Activated T-helper 17 cell treated with anti-CD3 and anti-CD28 coated beads, Interleukin-2, amount 50 U/mL, for 72 hours (primary cell): Measurements from ENCODE around the gene JAKMIP1. TPM values are rescaled to one million over a fixed set of nuclear protein-coding genes. Genes with fewer than 3 reads are reported as not detected.
A peak's percentile ranks its signal among the peaks of the same experiment; 100 is the strongest.

Source experiments
- ATAC-seq: fragments of 150-1000 bp; cut with Tn5 transposase; replicated peaks from 2 replicates; pipeline ENCODE4 v1.10.0; 2021; ENCODE audit warnings: mild to moderate bottlenecking, moderate library complexity
- H3K27ac Mint-ChIP-seq: one replicate; pipeline ENCODE4 v1.8.0; 2022; ENCODE audit warnings: mixed read lengths
- H3K27me3 Mint-ChIP-seq: one replicate; pipeline ENCODE4 v1.8.0; 2022; ENCODE audit warnings: mixed read lengths
- H3K36me3 Mint-ChIP-seq: one replicate; pipeline ENCODE4 v1.8.0; 2022; ENCODE audit warnings: low read depth, mild to moderate bottlenecking, mixed read lengths
- H3K4me1 Mint-ChIP-seq: one replicate; pipeline ENCODE4 v1.8.0; 2022; ENCODE audit warnings: mixed read lengths
- H3K4me3 Mint-ChIP-seq: one replicate; pipeline ENCODE4 v1.8.0; 2022; ENCODE audit warnings: mild to moderate bottlenecking, mixed read lengths
- H3K9me3 Mint-ChIP-seq: one replicate; pipeline ENCODE4 v1.8.0; 2022; ENCODE audit warnings: mixed read lengths
- total RNA-seq, 2 donors: library from RNA; stranded (reverse); gene quantifications; one replicate each; pipeline ENCODE4 v1.2.3, GENCODE V29; 2022

The JAKMIP1 gene
- total RNA-seq, result 10 to 100 TPM; 13.1 to 34.6 TPM

- peaks cover 14% of the 10 kb centered on the region for H3K36me3 Mint-ChIP-seq
- peaks cover 3% of the 10 kb centered on the region for H3K9me3 Mint-ChIP-seq
- H3K4me3 Mint-ChIP-seq, result peak within 1 kb of the TSS; percentile 87
- ATAC-seq, result peak; percentile 82
- no peaks in the 10 kb centered on the region for H3K27me3 Mint-ChIP-seq
- H3K27ac Mint-ChIP-seq, result peak within 1 kb of the TSS; percentile 72
- H3K4me1 Mint-ChIP-seq, result peaks cover 19% of the 10 kb centered on the region
Observed at GRCh38 chr4:6200011-6200921, at the start of gene JAKMIP1. JAKMIP1 (minus strand) TSS chr4:6200549; CDS start chr4:6112850, 87,699 bp downstream.

GRCh38 chr4:6248394-6248793 lies 48.0 kb upstream of the JAKMIP1 start:
- no peak overlapping the region for H3K27ac Mint-ChIP-seq
- no peak for ATAC-seq
- H3K4me1 Mint-ChIP-seq, result peaks cover 6% of the 10 kb centered on the region
- no peak overlapping the region for H3K4me3 Mint-ChIP-seq
- H3K27me3 Mint-ChIP-seq, result peaks cover 38% of the 10 kb centered on the region
- no peaks in the 10 kb centered on the region for H3K36me3 Mint-ChIP-seq
- peaks cover 6% of the 10 kb centered on the region for H3K9me3 Mint-ChIP-seq

- Mint-ChIP-seq H3K9me3 (peaks cover 6% of the 10 kb centered on the region), H3K4me3 (no peak overlapping the region), H3K27me3 (peaks cover 50% of the 10 kb centered on the region), H3K4me1 (peaks cover 6% of the 10 kb centered on the region), H3K27ac (no peak overlapping the region), H3K36me3 (no peaks in the 10 kb centered on the region)
- ATAC-seq, result no peak
Observed at GRCh38 chr4:6246170-6246634, 45.9 kb upstream of the JAKMIP1 start.

GRCh38 chr4:6245246-6246169 lies 45.2 kb upstream of the JAKMIP1 start:
- H3K9me3 Mint-ChIP-seq, result peaks cover 6% of the 10 kb centered on the region
- H3K36me3 Mint-ChIP-seq, result no peaks in the 10 kb centered on the region
- H3K27ac Mint-ChIP-seq, result no peak overlapping the region
- H3K4me3 Mint-ChIP-seq, result peak overlapping the region; percentile 38
- H3K4me1 Mint-ChIP-seq, result peaks cover 6% of the 10 kb centered on the region
- ATAC-seq, result no peak
- peaks cover 51% of the 10 kb centered on the region for H3K27me3 Mint-ChIP-seq

GRCh38 chr4:6242271-6243029 lies 42.1 kb upstream of the JAKMIP1 start:
- Mint-ChIP-seq H3K9me3 (peaks cover 6% of the 10 kb centered on the region), H3K27me3 (peaks cover 41% of the 10 kb centered on the region), H3K4me3 (no peak overlapping the region), H3K4me1 (peaks cover 6% of the 10 kb centered on the region), H3K36me3 (no peaks in the 10 kb centered on the region), H3K27ac (no peak overlapping the region)
- no peak for ATAC-seq

GRCh38 chr4:6241062-6241845 lies 40.9 kb upstream of the JAKMIP1 start:
- Mint-ChIP-seq H3K9me3 (peaks cover 6% of the 10 kb centered on the region), H3K4me3 (no peak overlapping the region), H3K27ac (no peak overlapping the region), H3K36me3 (no peaks in the 10 kb centered on the region), H3K4me1 (peaks cover 6% of the 10 kb centered on the region), H3K27me3 (peaks cover 32% of the 10 kb centered on the region)
- no peak for ATAC-seq

- Mint-ChIP-seq H3K4me1 (peaks cover 5% of the 10 kb centered on the region), H3K4me3 (no peak overlapping the region), H3K27me3 (peaks cover 31% of the 10 kb centered on the region), H3K36me3 (no peaks in the 10 kb centered on the region), H3K9me3 (peaks cover 5% of the 10 kb centered on the region), H3K27ac (no peak overlapping the region)
- no peak for ATAC-seq
Observed at GRCh38 chr4:6239968-6240367, 39.6 kb upstream of the JAKMIP1 start.

- H3K4me3 Mint-ChIP-seq, result no peak overlapping the region
- no peaks in the 10 kb centered on the region for H3K36me3 Mint-ChIP-seq
- H3K27me3 Mint-ChIP-seq, result peaks cover 26% of the 10 kb centered on the region
- ATAC-seq, result no peak
- H3K9me3 Mint-ChIP-seq, result peaks cover under 1% of the 10 kb centered on the region
- no peak overlapping the region for H3K27ac Mint-ChIP-seq
- H3K4me1 Mint-ChIP-seq, result peaks cover under 1% of the 10 kb centered on the region
Observed at GRCh38 chr4:6239486-6239885, 39.1 kb upstream of the JAKMIP1 start.

- Mint-ChIP-seq H3K4me3 (no peak overlapping the region), H3K36me3 (no peaks in the 10 kb centered on the region), H3K9me3 (no peaks in the 10 kb centered on the region), H3K4me1 (no peaks in the 10 kb centered on the region), H3K27ac (no peak overlapping the region), H3K27me3 (peaks cover 8% of the 10 kb centered on the region)
- no peak for ATAC-seq
Observed at GRCh38 chr4:6236816-6237390, 36.6 kb upstream of the JAKMIP1 start.

GRCh38 chr4:6235901-6236640 lies 35.7 kb upstream of the JAKMIP1 start:
- Mint-ChIP-seq H3K27ac (no peak overlapping the region), H3K4me1 (no peaks in the 10 kb centered on the region), H3K9me3 (no peaks in the 10 kb centered on the region), H3K4me3 (no peak overlapping the region), H3K27me3 (peaks cover 3% of the 10 kb centered on the region), H3K36me3 (no peaks in the 10 kb centered on the region)
- ATAC-seq, result no peak

- Mint-ChIP-seq H3K4me3 (no peak overlapping the region), H3K9me3 (no peaks in the 10 kb centered on the region), H3K36me3 (no peaks in the 10 kb centered on the region), H3K27ac (no peak overlapping the region), H3K4me1 (no peaks in the 10 kb centered on the region), H3K27me3 (peaks cover 3% of the 10 kb centered on the region)
- ATAC-seq, result no peak
Observed at GRCh38 chr4:6235012-6235411, 34.7 kb upstream of the JAKMIP1 start.

GRCh38 chr4:6233929-6234328 lies 33.6 kb upstream of the JAKMIP1 start:
- Mint-ChIP-seq H3K36me3 (no peaks in the 10 kb centered on the region), H3K4me3 (no peak overlapping the region), H3K27ac (no peak overlapping the region), H3K9me3 (no peaks in the 10 kb centered on the region), H3K27me3 (peaks cover 3% of the 10 kb centered on the region), H3K4me1 (no peaks in the 10 kb centered on the region)
- no peak for ATAC-seq
